Ishikawa (cell line): ENCODE results near the gene PTPRA.

Experiments used
- CEBPB ChIP-seq: IDR thresholded peaks from 2 replicates; pipeline ENCODE4 v1.6.1; 2012
- CREB1 ChIP-seq: IDR thresholded peaks from 2 replicates; pipeline ENCODE4 v1.6.1; 2012; ENCODE audit warnings: low read depth
- EGR1 ChIP-seq: IDR thresholded peaks from 2 replicates; pipeline ENCODE4 v1.6.1; 2012
- EP300 ChIP-seq: IDR thresholded peaks from 2 replicates; pipeline ENCODE4 v1.6.1; 2012; ENCODE audit warnings: borderline replicate concordance
- FOXM1 ChIP-seq: IDR thresholded peaks from 2 replicates; pipeline ENCODE4 v1.6.1; 2012; ENCODE audit warnings: low read depth, borderline replicate concordance
- MAX ChIP-seq: IDR thresholded peaks from 2 replicates; pipeline ENCODE4 v1.6.1; 2012
- NFIC ChIP-seq: IDR thresholded peaks from 2 replicates; pipeline ENCODE4 v1.6.1; 2012
- RAD21 ChIP-seq: IDR thresholded peaks from 2 replicates; pipeline ENCODE4 v1.6.1; 2012; ENCODE audit warnings: low read depth
- REST ChIP-seq: IDR thresholded peaks from 2 replicates; pipeline ENCODE4 v1.6.1; 2012; ENCODE audit warnings: low read depth, mild to moderate bottlenecking
- TAF1 ChIP-seq: IDR thresholded peaks from 2 replicates; pipeline ENCODE4 v1.6.1; 2012; ENCODE audit warnings: low read depth, mild to moderate bottlenecking
- TCF12 ChIP-seq: IDR thresholded peaks from 2 replicates; pipeline ENCODE4 v1.6.1; 2012; ENCODE audit warnings: low read depth
- TEAD4 ChIP-seq: IDR thresholded peaks from 2 replicates; pipeline ENCODE4 v1.6.1; 2012
- USF1 ChIP-seq: IDR thresholded peaks from 2 replicates; pipeline ENCODE4 v1.6.1; 2012
- YY1 ChIP-seq: IDR thresholded peaks from 2 replicates; pipeline ENCODE4 v1.6.1; 2012; ENCODE audit warnings: low read depth
- ZBTB7A ChIP-seq: IDR thresholded peaks from 2 replicates; pipeline ENCODE4 v1.6.1; 2012; ENCODE audit warnings: low read depth

PTPRA gene

GRCh38 chr20:2839732-2840137, 33.5 kb upstream of the PTPRA start:
- TF ChIP-seq EGR1 (no peak), EP300 (no peak), ZBTB7A (no peak), TAF1 (no peak), FOXM1 (no peak), USF1 (no peak), MAX (no peak), RAD21 (no peak), CREB1 (no peak), REST (no peak), YY1 (no peak), TCF12 (no peak), NFIC (no peak), TEAD4 (no peak), CEBPB (no peak)

GRCh38 chr20:2840138-2840966, 32.9 kb upstream of the PTPRA start, which contains the start of the genes PCED1A and VPS16:
Gene PCED1A, minus strand, starts transcription at chr20:2840655. Its CDS starts 743 bp downstream, at chr20:2839912.
Gene VPS16, plus strand, starts transcription at chr20:2840745. Its CDS starts 30 bp downstream, at chr20:2840775.
- TF ChIP-seq TCF12 (peak; percentile 51; the same call in 1 of the 2 replicates), REST (no peak), RAD21 (no peak), ZBTB7A (no peak), NFIC (0 out of 2 replicates have a peak, but pooled peaks have one; percentile 26), CEBPB (no peak), MAX (peak; percentile 95), YY1 (peak; percentile 99), FOXM1 (peak; percentile 27; the same call in 1 of the 2 replicates), CREB1 (no peak), EP300 (0 out of 2 replicates have a peak, but pooled peaks have one; percentile 12), USF1 (peak; percentile 99), EGR1 (no peak; the same call in 1 of the 2 replicates), TEAD4 (no peak), TAF1 (peak; percentile 83)

- TF ChIP-seq TAF1 (no peak), FOXM1 (no peak), CREB1 (no peak), EP300 (no peak), REST (no peak), TEAD4 (no peak), MAX (no peak), RAD21 (no peak), EGR1 (no peak), YY1 (no peak), ZBTB7A (no peak), CEBPB (no peak), TCF12 (no peak)
Measured at GRCh38 chr20:2840967-2841531, 32.2 kb upstream of the PTPRA start.
